ENCODE results near the gene NOTUM. TPM values are rescaled to one million over a fixed set of nuclear protein-coding genes. Genes with fewer than 3 reads are reported as not detected.

The NOTUM gene
- total and polyA plus RNA-seq, 2 of the 4 experiments (the other 2 are of a cell fraction) = 0.05 TPM; not detected in 1

- intact Hi-C loops (cut with micrococcal nuclease) = no loop called here
- H3K4ac ChIP-seq (ENCODE audit: low read depth, low read length) = no peak overlapping the region
- H3K56ac ChIP-seq (ENCODE audit: extremely low read depth, insufficient read depth, low read length) = no peak overlapping the region
- peaks cover 11 to 24% of the 10 kb centered on the region in 2 experiments; a peak in 2 of 4 replicates for H3K79me1 ChIP-seq (ENCODE audit: low read depth in 1 of 2, low read length in 2 of 2)
- H4K91ac ChIP-seq (ENCODE audit: insufficient read depth, low read depth, low read length) = no peak overlapping the region
- no peak overlapping the region for H3K4me2 ChIP-seq (ENCODE audit: low read depth, low read length)
- H3K23ac ChIP-seq (ENCODE audit: low read depth, low read length) = no peak overlapping the region
- no peak overlapping the region for H2AK5ac ChIP-seq (ENCODE audit: low read depth, low read length)
- no peak for ATAC-seq (ENCODE audit: low read depth)
- BruUV-seq (replicated peaks) = no TSS peak
- WGBS, 2 experiments (ENCODE audit: extremely low coverage in 2 of 2, insufficient read length in 1 of 2) = 72% methylated on average over 7 of the region's 36 CpGs; no CpG with 5 or more reads in 1 of the 2 experiments
- no peak for DNase-seq
- H2AK9ac ChIP-seq (replicated peaks; ENCODE audit: low read depth, low read length, poor library complexity) = no peak overlapping the region
- dilution Hi-C loops (cut with HindIII; ENCODE audit: low sequenced_read_pairs, unreplicated experiment) = no loop called here
- H2BK120ac ChIP-seq (ENCODE audit: low read depth, low read length) = no peak overlapping the region
- H2BK5ac ChIP-seq (ENCODE audit: low read depth, low read length, poor library complexity, severe bottlenecking) = no peak overlapping the region
- no peak overlapping the region for H3K27ac ChIP-seq (ENCODE audit: insufficient read depth, low read length)
- in situ Hi-C loops (cut with MboI; ENCODE audit: low sequenced_read_pairs) = no loop called here
- no peak overlapping the region for H2BK20ac ChIP-seq (ENCODE audit: low read depth, low read length)
- no peak overlapping the region for H2AFZ ChIP-seq (replicated peaks; ENCODE audit: low read length, poor library complexity)
- POLR2A ChIA-PET (ENCODE audit: unreplicated experiment) = no interaction called here
- peaks cover 17% of the 10 kb centered on the region for H3K4me1 ChIP-seq (ENCODE audit: control insufficient read depth, insufficient read depth, low read length)
- H2BK15ac ChIP-seq (ENCODE audit: low read depth, low read length) = no peak overlapping the region
- no peak overlapping the region for H3K4me3 ChIP-seq (ENCODE audit: insufficient read depth, low read depth, low read length)
- CTCF ChIA-PET = no interaction called here
- no peaks in the 10 kb centered on the region for H3K27me3 ChIP-seq (ENCODE audit: control insufficient read depth, insufficient read depth, low read length)
- peaks cover 9% of the 10 kb centered on the region; the same call in 1 of the 2 replicates for H3K9me1 ChIP-seq (ENCODE audit: insufficient read depth, low read length)
- H4K8ac ChIP-seq (ENCODE audit: low read depth in 2 of 2, low read length in 2 of 2) = no peak overlapping the region
- H3K9ac ChIP-seq (ENCODE audit: low read depth, low read length) = no peak overlapping the region
- no peak overlapping the region for H4K5ac ChIP-seq (ENCODE audit: low read depth, low read length)
- no peak overlapping the region for H3K18ac ChIP-seq (ENCODE audit: low read depth, low read length)
- no peak overlapping the region for H3K14ac ChIP-seq (replicated peaks; ENCODE audit: low read depth, low read length)
- peaks cover 3% of the 10 kb centered on the region; the same call in 1 of the 2 replicates for H4K20me1 ChIP-seq (ENCODE audit: insufficient read depth, low read length)
- H3K9me3 ChIP-seq (ENCODE audit: control insufficient read depth, insufficient read depth, low read length) = no peaks in the 10 kb centered on the region
- peaks cover 6% of the 10 kb centered on the region; the same call in 1 of the 2 replicates for H3K36me3 ChIP-seq (ENCODE audit: control insufficient read depth, insufficient read depth, low read length)
- TF ChIP-seq RCOR1 (IDR thresholded peaks at IDR 0.05; ENCODE audit: insufficient replicate concordance, low read length) (no peak), MAZ (IDR thresholded peaks at IDR 0.05; ENCODE audit: borderline replicate concordance, low read depth, low read length) (no peak), RFX5 (IDR thresholded peaks at IDR 0.05; ENCODE audit: low read depth, low read length) (no peak), ELK1 (IDR thresholded peaks at IDR 0.05; ENCODE audit: borderline replicate concordance, low read depth, low read length) (no peak), MAFK (IDR thresholded peaks at IDR 0.05; ENCODE audit: low read depth, low read length) (no peak), MXI1 (IDR thresholded peaks at IDR 0.05; ENCODE audit: borderline replicate concordance, low read depth, low read length) (no peak), USF2 (IDR thresholded peaks at IDR 0.05; ENCODE audit: low read depth, low read length) (no peak), RAD21 (IDR thresholded peaks at IDR 0.05; ENCODE audit: low read length) (no peak), CHD1 (IDR thresholded peaks at IDR 0.05; ENCODE audit: low read depth, low read length) (no peak), SMC3 (IDR thresholded peaks at IDR 0.05; ENCODE audit: low read depth, low read length) (no peak), NFE2L2 (IDR thresholded peaks at IDR 0.05; ENCODE audit: low read depth, low read length) (no peak), FOS (IDR thresholded peaks at IDR 0.05; ENCODE audit: low read depth, low read length) (no peak), POLR2A (IDR thresholded peaks at IDR 0.05; ENCODE audit: low read depth, low read length) (no peak), BHLHE40 (IDR thresholded peaks at IDR 0.05; ENCODE audit: low read depth, low read length) (no peak)
- TF ChIP-seq, protein P1, sequence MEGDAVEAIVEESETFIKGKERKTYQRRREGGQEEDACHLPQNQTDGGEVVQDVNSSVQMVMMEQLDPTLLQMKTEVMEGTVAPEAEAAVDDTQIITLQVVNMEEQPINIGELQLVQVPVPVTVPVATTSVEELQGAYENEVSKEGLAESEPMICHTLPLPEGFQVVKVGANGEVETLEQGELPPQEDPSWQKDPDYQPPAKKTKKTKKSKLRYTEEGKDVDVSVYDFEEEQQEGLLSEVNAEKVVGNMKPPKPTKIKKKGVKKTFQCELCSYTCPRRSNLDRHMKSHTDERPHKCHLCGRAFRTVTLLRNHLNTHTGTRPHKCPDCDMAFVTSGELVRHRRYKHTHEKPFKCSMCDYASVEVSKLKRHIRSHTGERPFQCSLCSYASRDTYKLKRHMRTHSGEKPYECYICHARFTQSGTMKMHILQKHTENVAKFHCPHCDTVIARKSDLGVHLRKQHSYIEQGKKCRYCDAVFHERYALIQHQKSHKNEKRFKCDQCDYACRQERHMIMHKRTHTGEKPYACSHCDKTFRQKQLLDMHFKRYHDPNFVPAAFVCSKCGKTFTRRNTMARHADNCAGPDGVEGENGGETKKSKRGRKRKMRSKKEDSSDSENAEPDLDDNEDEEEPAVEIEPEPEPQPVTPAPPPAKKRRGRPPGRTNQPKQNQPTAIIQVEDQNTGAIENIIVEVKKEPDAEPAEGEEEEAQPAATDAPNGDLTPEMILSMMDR (conservative IDR thresholded peaks at IDR 0.05; ENCODE audit: low read depth, low read length) = no peak
These were observed 39.2 kb upstream of the NOTUM start for GRCh38 chr17:81999976-82000802.
